ENCODE measurements around the gene NEMP2. TPM values are rescaled to one million over a fixed set of nuclear protein-coding genes. Genes with fewer than 3 reads are reported as not detected.

The NEMP2 gene
- total RNA-seq, 1 experiment from 2014 or later: 9.2 TPM

DNA sequence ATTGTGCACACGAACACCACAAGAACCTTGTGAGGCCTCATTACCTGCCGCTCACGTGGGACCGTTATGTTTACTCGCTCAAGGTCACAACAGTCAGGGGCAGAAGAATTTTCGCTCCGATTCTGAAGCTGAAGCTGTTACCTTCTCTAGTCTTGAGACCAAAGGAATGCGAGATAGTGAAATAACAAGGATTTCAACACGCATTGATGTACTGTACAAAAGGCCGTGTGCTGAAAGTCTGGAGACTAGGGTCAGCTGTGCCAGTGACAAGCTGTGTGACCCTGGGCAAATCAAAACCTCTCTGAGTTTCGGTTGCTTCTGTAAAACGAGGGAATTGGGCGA, 583 bp downstream of the NEMP2 start:
- Histone ChIP-seq H3K36me3 (peaks cover 6% of the 10 kb centered on the region), H3K27me3 (no peaks in the 10 kb centered on the region), H3K9me3 (peaks cover 11% of the 10 kb centered on the region), H3K4me3 (peak overlapping the region; percentile 80)
- no peak for DNase-seq

DNA sequence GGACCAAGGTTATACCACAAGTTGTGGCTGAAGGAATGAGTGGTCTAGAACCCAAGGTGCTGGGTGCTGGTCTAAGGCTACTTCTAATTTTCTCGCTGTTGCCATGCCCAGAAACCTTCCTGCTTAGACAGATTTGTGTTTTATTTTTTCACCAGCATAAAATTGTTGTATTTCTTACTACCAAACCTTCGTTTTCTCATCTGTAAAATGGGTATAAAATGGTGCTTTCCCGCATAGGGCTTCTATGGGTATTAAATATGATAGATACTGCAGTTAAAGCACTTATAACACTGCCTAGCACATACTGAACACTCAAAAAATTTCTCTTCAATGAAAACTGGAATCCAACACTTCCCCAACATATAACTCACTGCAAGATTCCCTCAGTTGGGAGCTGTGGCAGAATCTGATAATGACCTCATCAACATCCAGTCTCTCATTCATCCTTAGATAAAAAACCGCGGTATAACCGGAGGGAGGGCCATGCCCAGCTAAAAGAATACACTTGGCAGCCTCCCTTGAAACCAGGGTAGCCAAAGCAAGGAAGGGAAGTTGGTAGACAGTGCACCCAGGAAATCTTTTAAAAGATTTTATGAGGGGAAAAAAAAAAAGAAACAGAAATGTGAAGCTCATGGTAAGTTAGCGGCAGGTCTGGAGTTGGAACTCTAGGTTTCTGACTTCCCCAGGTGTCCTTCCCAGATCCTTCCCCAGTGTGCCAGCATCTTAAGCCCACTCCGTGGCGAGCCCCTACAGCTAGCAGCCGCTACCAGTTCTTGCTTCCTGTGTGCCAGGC, 1.2 kb downstream of the NEMP2 start:
- peak overlapping the region; percentile 80 for H3K4me3 ChIP-seq
- H3K9me3 ChIP-seq: peaks cover 6% of the 10 kb centered on the region
- DNase-seq: peak; percentile 9
- peaks cover 6% of the 10 kb centered on the region for H3K36me3 ChIP-seq
- H3K27me3 ChIP-seq: no peaks in the 10 kb centered on the region

DNA sequence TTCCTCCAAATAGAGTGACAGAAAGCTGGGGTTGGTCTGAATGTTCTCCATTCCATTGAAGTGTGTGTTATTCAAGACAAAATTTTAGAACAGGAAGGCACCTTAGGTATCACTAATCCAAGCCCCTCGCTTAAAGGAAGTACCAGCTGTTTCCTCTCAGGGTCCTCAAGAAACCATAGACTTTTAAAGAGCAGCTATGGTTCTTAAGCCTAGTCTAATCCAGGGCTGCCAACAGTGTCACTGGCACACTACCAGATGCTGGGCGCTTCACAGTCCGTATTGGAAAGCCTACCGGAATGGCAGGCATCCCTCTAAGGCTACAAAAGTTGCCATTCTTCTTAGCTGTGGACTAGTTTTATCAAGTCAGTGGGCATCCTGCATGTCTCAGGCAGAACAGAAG, 1.9 kb downstream of the NEMP2 start:
- no peak for DNase-seq
- Histone ChIP-seq H3K36me3 (peaks cover 6% of the 10 kb centered on the region), H3K9me3 (peaks cover 4% of the 10 kb centered on the region), H3K27me3 (no peaks in the 10 kb centered on the region), H3K4me3 (no peak overlapping the region)

DNA sequence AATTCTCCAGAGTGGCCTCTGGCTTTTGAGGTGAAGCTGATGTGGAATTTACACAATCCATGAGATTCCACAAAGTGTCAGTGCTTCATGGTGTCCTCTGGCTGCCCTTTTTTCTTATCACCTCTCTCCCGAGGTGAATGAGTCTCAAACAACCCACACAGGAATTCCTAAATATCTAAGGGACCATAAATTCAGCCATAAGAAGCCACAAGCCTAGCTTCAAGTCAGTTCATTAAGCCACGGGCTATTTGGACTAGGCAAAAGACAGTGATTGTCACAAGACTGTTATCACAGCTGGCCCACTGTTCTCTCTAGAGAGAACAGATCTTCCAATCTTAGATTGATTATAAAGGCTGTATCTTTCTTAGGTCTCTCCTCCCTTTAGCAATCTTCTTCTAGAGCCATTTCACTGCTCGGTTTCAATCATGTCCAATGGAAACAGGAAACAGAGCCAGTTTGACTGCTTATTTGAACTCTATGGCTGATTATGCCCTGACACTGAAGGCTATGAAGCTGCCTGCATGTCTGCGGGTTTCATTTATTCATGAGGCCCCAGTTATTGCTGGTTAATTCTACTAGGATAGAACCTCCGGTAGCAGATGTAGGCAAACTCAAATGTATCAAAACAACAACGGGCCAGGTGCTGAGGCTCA, 4.1 kb downstream of the NEMP2 start:
- Histone ChIP-seq H3K9me3 (no peaks in the 10 kb centered on the region), H3K27me3 (no peaks in the 10 kb centered on the region), H3K4me3 (no peak overlapping the region), H3K36me3 (no peaks in the 10 kb centered on the region)
- no peak for DNase-seq

DNA sequence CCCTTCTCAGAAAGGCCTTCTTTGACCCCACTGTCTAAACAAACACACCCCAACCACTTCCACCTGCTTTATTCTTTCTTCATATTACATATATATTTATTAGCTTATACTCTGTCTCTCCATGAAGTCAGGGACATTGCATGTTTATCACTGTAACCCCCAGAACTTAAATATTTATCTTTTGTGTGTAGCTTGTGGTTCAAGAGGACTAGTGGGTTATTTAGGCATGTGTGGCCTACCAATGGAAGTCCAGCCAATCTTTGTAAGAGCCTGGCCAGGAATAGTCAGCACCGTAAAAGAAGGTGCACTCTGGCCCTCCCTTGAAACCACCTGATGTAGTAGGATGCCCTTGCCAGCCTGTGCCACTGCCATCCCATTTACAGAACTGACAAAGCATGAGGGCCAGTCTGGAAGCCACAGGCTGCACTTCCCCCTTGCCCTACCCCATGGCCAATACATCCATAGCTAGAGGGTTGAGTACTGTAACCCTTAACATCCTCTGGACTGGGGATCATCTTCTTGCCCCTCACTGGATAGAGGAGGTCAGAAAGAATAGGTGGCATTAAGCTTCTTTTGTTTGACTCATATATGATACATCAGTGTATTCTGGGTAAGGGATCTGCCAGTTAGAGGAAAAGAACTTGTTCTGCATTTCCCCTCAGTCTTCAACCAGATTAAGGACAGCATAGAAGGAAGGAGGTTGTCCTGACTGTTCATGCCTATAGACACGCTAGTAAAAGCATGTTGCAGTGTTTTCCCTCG, 4.9 kb downstream of the NEMP2 start:
- no peaks in the 10 kb centered on the region for H3K27me3 ChIP-seq
- H3K4me3 ChIP-seq: no peak overlapping the region
- H3K9me3 ChIP-seq: no peaks in the 10 kb centered on the region
- H3K36me3 ChIP-seq: no peaks in the 10 kb centered on the region; the same call in 1 of the 2 replicates
- DNase-seq: no peak

DNA sequence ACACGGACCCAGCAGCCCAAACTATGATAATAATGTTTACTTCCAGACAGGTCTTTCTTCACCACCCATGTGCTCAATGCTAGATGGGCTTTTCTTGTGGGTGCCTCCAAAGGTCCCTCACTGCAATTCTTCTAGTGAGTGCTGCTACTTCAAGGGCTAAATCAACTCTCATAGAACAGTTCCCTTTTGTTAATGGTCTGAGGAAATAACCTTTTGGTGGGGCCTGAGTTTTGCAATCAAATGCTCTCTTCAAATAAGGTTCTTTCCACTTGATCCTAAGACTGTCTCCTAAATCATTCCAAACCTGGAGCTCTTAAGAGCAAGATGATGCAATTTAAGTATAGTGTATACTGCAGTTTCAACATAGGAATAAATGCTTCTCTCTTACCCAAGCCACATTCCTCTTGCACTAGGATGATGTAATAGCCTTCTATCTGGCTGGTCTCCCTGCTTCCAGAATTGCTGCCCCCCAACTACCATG, 6.0 kb downstream of the NEMP2 start:
- H3K36me3 ChIP-seq: no peaks in the 10 kb centered on the region; the same call in 1 of the 2 replicates
- no peak for DNase-seq
- no peak overlapping the region for H3K4me3 ChIP-seq
- no peaks in the 10 kb centered on the region for H3K27me3 ChIP-seq
- H3K9me3 ChIP-seq: no peaks in the 10 kb centered on the region

DNA sequence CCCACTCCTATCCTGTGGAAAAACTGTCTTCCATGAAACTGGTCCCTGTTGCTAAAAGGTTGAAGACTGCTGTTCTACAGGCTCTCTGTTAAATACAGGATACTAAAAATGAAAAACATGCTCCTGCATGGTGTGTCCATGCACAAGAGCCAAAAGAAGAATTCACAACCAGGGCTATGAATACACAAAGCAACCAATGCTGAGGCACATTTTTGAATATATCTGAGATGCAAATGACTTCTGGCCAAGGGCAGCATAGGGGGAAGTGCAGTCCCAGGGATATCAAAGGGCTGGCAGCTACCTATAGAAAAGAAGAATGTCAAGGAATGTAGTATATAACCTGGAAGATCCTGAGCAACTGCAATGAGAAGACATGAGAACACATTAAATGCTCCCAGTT, 6.6 kb downstream of the NEMP2 start:
- Histone ChIP-seq H3K27me3 (no peaks in the 10 kb centered on the region), H3K36me3 (no peaks in the 10 kb centered on the region; the same call in 1 of the 2 replicates), H3K4me3 (no peak overlapping the region), H3K9me3 (no peaks in the 10 kb centered on the region)
- DNase-seq: no peak

DNA sequence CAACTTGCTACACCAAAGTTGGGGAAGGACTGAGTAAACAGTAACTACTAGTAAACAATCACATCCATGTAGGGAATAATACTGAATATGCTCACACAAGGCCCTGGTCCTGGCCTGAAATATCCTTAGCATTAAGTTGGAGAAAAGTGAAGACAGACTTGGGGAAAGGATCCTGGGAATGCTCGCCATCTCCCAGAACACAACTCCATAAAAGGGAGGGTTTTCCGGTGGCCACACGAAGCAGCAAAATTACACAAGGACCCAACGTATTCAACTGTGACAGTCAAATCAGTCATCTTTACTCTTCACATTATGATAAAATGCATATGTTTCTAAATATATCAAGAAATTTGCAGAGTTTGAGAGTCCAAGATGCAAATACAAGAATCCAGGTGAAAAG, 7.3 kb downstream of the NEMP2 start:
- no peaks in the 10 kb centered on the region for H3K27me3 ChIP-seq
- DNase-seq: no peak
- H3K9me3 ChIP-seq: no peaks in the 10 kb centered on the region
- H3K36me3 ChIP-seq: no peaks in the 10 kb centered on the region; the same call in 1 of the 2 replicates
- H3K4me3 ChIP-seq: no peak overlapping the region

DNA sequence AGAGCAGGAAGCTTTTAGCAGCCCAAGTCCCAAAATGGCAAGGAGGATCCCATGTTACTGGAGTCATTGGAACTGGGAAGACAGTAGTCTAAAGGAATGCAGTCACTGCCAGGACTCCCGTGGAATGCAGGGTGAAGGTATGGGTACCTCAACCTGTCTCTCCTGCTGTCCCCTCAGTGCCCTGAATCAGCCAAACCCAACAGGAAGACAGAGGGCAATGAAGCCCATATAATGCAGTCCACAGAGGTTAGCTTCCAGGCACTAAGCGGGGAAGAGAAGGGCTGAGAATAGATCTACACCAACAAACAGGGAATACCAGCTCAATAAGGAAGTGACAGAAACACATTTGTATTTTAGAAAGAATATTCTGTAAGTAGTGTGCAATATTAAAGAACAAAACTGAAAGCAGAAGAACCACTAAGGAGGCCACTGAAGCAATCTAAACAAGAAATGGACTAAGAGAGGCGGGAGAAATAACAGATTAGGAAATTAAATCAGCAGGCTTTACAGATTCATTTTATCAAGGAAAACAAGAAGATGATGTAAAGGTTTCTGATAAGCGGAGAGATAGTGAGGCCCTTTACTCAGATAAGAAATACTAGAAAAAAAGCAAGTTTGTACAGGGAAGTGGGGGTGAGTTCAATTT, 8.3 kb downstream of the NEMP2 start:
- Histone ChIP-seq H3K27me3 (no peaks in the 10 kb centered on the region), H3K9me3 (no peaks in the 10 kb centered on the region), H3K4me3 (no peak overlapping the region), H3K36me3 (no peaks in the 10 kb centered on the region; the same call in 1 of the 2 replicates)
- no peak for DNase-seq

DNA sequence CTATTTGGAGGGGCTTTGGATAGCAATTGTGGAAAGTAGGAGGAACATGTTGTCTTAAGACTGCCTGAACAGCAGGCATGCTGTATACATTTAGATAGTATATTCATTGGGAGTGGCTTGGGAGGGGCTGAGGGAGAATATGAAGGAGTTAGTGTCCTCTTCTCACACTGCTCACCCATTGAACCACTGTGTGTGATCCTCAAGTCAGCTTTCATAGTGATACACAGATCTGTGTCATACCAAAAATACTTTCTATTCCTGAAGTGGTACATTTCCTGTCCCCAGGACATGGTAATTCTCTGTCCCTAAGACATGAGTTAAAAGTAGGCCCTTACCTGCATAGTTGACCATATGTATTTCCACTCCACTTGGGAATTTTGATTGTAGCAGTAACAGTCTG, 9.6 kb downstream of the NEMP2 start:
- no peaks in the 10 kb centered on the region; the same call in 1 of the 2 replicates for H3K36me3 ChIP-seq
- no peak overlapping the region for H3K4me3 ChIP-seq
- no peak for DNase-seq
- H3K27me3 ChIP-seq: no peaks in the 10 kb centered on the region
- H3K9me3 ChIP-seq: no peaks in the 10 kb centered on the region

DNA sequence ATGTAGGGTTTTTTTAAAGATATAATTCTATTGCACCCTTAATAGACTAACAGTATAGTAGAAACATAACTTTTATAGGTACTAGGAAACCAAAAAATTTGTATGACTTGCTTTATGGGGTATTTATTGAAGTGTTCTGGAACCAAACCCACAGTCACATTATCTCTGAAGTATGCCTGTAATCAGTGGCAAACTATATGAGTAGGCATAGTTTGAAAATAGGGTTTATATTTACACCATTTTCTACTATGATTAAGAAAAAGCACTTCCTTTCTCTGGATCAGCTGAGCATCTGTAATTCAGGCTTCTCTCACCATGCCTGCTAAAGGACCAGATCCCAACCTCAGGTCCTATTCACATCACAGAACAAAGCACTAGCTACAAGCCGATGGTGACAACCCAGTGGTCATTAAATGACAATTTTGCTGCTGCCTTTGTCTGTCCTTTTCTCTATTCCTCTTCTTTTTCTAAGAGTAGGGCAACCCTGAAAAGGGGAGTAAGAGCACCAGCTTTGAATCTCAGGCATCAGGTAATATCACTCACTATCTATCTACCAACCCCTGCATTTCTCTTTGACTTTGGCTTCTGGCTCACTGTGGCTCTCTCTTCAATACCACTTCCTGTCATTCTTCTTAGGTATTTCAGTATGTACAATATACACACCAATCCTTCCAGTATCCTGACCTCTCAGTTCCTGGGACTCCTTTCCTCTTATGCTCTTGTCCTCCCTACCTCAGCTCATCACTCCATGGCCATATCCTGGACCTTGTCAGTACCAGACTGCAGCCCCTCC, 14.4 kb downstream of the NEMP2 start:
- DNase-seq: no peak
- Histone ChIP-seq H3K9me3 (no peaks in the 10 kb centered on the region), H3K36me3 (no peaks in the 10 kb centered on the region; the same call in 1 of the 2 replicates), H3K4me3 (no peak overlapping the region), H3K27me3 (no peaks in the 10 kb centered on the region)

DNA sequence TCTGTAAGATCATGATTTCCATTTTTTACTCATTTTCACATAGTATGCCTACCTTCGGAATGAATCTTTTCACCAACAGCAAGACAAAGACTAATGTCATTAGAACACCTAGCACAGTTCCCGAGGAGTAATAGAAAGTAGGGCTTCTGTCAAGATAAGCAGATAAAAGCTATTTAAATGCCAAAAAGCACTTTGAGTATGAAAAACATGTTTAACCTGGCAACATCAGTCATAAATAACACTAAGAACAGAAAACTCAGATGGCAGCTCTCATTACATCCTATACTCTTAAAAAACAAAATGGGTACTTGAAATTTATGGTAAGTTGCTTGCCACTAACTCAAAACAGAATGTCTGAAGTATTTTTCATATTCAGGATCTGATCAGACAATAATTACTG, 17.1 kb downstream of the NEMP2 start:
- DNase-seq: no peak
- Histone ChIP-seq H3K9me3 (no peaks in the 10 kb centered on the region), H3K27me3 (no peaks in the 10 kb centered on the region), H3K36me3 (no peaks in the 10 kb centered on the region; the same call in none of the 2 replicates), H3K4me3 (no peak overlapping the region)

DNA sequence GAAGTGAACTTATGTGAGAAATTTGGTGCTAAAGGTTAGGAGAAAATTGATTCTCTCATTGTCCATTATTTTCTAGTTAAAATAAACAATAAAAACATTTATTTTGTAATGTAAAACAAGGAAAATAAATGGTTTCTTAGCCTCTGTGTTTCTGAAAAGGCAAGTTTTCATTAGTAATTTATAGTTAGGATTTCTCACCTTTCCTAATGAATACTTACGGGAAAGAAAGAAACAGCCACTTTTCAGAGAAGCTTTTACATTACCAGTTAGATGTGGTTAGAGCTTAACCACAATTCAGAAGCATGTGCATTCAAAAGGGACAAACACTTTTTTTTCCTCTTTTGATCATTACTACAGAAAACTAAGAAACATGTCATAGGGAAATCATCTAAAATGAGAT, 18.8 kb downstream of the NEMP2 start:
- Histone ChIP-seq H3K27me3 (no peaks in the 10 kb centered on the region), H3K9me3 (no peaks in the 10 kb centered on the region), H3K4me3 (no peak overlapping the region), H3K36me3 (no peaks in the 10 kb centered on the region; the same call in none of the 2 replicates)
- DNase-seq: no peak

DNA sequence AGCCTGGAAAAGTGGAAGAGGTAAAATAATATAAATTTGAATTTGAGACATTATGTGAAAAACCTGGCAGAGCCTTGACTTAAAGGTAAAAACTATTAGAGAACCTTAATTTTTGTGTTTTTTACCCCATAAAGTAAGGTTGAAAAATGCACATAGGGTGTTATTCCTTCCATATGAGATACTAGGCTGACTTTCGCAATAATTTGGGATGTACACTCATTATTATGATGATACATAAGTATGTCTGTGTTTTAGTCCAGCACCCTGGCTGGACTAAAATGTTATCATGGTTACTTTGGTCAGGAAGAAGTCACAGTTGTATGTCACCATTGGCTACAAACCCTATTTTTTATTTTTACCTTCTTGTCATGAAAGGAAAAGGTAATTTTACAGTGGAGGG, 19.8 kb downstream of the NEMP2 start:
- Histone ChIP-seq H3K9me3 (no peaks in the 10 kb centered on the region), H3K4me3 (no peak overlapping the region), H3K27me3 (no peaks in the 10 kb centered on the region), H3K36me3 (no peaks in the 10 kb centered on the region; the same call in none of the 2 replicates)
- no peak for DNase-seq

DNA sequence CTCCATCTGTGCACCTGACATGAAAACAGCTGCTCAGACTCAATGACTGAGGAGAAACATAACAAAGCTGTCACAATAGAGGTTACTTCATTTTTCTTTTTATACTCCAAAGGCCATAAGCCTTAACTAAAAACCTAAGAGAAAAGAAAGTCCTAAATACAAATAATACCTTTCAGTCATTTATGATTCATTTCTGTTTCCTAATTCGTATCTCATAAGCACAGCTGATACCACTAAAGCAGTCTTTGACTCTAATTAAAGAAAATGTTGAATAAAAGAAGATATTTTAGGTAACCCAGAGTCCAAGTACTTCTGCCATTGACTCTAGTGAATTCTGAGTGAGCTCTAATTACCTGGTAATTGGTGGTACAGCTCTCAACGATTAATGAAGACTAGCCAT, 20.6 kb downstream of the NEMP2 start:
- Histone ChIP-seq H3K9me3 (no peaks in the 10 kb centered on the region), H3K27me3 (no peaks in the 10 kb centered on the region), H3K36me3 (no peaks in the 10 kb centered on the region; the same call in none of the 2 replicates), H3K4me3 (no peak overlapping the region)
- DNase-seq: no peak

DNA sequence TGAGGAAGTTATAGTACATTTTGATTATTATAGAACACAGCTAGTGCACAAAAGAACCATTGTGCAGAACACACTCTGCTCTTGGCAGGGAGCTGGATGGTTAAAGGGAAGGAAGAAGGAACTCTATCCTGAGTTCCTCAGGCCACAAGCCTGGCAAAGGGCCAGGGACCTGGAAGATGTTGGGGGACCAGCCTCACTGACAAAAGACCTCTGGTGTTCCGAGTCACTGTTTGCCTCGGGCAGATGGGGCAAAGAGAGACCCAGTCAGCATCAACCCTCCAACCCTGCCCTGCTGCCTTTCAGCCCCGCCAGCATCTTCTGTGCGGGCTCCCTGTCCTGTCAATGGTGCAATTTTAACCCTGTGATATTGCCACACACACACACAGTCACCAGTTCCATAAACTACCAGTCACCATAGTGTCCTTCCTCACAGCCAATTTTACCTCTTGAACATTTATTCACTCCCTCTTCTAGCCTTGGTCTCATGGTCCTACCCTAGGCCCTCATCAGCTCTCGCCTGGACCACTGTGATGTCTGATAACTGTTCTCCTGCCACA, 21.9 kb downstream of the NEMP2 start:
- H3K27me3 ChIP-seq: no peaks in the 10 kb centered on the region
- no peaks in the 10 kb centered on the region; the same call in none of the 2 replicates for H3K36me3 ChIP-seq
- DNase-seq: no peak
- H3K9me3 ChIP-seq: no peaks in the 10 kb centered on the region
- no peak overlapping the region for H3K4me3 ChIP-seq
